RWPE1 (cell line): Measurements from ENCODE around the gene GABRA5.

Experiments
- CTCF ChIA-PET: fragments of 350-600 bp; sonication (Branson Sonifier 250); formaldehyde crosslinking; extraction: SDS; loops from one replicate; lab custom pipeline; 2021; lab: Yijun Ruan, JAX
- POLR2A ChIA-PET: fragments of 400-600 bp; formaldehyde crosslinking; extraction: SDS; loops from one replicate; lab custom pipeline; 2020; ENCODE audit warnings: antibody characterized with exemption; ENCODE audit not compliant: low non-redundant PET; lab: Yijun Ruan, JAX
- DNase-seq: peaks from one replicate; pipeline ENCODE4 v3.0.0; 2012; ENCODE audit warnings: low spot score
- H3K27ac ChIP-seq: fragments of 450-650 bp; 2 replicates; pipeline ENCODE4 v1.5.1; 2017
- TF ChIP-seq, protein P1 (sequence below): fragments of 450-650 bp; conservative IDR thresholded peaks from 2 replicates; pipeline ENCODE4 v1.5.1; 2017; ENCODE audit warnings: low read depth, mild to moderate bottlenecking

GABRA5 gene

GRCh38 chr15:26939398-26939797 is 72.5 kb downstream of the GABRA5 start:
- TF ChIP-seq, protein P1, sequence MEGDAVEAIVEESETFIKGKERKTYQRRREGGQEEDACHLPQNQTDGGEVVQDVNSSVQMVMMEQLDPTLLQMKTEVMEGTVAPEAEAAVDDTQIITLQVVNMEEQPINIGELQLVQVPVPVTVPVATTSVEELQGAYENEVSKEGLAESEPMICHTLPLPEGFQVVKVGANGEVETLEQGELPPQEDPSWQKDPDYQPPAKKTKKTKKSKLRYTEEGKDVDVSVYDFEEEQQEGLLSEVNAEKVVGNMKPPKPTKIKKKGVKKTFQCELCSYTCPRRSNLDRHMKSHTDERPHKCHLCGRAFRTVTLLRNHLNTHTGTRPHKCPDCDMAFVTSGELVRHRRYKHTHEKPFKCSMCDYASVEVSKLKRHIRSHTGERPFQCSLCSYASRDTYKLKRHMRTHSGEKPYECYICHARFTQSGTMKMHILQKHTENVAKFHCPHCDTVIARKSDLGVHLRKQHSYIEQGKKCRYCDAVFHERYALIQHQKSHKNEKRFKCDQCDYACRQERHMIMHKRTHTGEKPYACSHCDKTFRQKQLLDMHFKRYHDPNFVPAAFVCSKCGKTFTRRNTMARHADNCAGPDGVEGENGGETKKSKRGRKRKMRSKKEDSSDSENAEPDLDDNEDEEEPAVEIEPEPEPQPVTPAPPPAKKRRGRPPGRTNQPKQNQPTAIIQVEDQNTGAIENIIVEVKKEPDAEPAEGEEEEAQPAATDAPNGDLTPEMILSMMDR: no peak
- CTCF ChIA-PET: no interaction called here
- no peak for DNase-seq
- no peak overlapping the region for H3K27ac ChIP-seq
- POLR2A ChIA-PET: no interaction called here

DNA sequence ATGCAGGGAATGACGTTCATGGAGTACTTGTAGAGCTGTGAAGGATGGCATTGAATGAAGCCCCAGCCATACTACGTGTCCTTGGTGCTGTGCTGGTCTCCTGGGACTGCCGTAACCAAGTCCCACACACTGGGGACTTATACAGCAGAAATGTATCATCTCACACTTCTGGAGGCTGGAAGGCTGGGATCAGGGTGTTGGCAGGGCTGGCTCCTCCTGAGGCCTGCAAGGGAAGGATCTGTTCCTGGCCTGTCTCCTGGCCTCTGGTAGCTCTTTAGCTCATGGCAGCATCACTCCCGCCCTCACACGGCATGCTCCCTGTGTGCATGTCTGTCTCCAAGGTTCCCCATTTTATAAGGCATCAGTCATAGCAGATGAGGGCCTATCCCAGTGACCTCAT is 74.6 kb downstream of the GABRA5 start:
- H3K27ac ChIP-seq: no peak overlapping the region
- CTCF ChIA-PET: no interaction called here
- DNase-seq: no peak
- POLR2A ChIA-PET: no interaction called here
- TF ChIP-seq, protein P1: no peak

DNA sequence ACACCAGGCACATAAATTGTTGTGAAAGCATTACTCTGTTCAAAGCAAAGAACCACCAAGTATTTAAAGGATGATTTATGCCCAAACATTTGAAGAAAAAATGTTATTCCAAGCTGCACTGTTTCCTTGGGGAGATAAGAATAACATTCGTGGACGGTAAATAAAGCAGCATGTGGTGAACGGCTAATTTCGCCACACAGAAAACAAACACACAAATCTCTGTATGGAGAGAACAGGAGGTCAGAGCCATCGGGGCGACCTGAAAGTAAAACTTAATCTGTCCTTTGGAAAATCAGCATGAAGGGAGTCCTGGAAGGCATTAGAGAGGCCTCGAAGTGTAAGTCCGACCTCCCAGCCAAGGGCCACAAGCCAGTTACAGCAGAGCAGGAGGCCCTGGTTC is 77.0 kb downstream of the GABRA5 start:
- POLR2A ChIA-PET: no interaction called here
- CTCF ChIA-PET: interaction anchor here (0.6 kb wide), 1 partner anchor 1208 kb away, joined by 3 read pairs; no protein-coding TSS in a partner anchor
- TF ChIP-seq, protein P1: no peak
- DNase-seq: no peak
- no peak overlapping the region for H3K27ac ChIP-seq

DNA sequence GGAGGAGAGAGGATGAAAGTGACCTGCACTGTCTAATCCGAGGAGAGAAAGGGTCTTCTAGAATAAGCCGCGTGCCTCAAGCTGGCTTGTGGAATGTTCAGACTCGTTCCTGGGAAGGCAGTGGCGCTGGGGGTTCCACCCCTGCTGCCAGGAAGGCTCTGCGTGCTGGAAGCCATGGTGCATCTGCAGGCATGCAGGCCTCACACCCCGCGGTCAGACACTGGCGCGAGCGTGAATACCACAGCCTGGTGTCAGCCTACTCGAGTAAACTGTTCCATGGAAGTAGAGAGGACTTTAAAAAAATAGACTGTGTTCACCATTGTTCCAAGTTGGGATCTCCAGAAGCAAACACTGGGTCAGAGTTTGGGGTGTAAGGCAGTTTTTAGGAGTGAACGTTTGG is 78.2 kb downstream of the GABRA5 start:
- CTCF ChIA-PET: no interaction called here
- POLR2A ChIA-PET: no interaction called here
- TF ChIP-seq, protein P1: no peak
- DNase-seq: no peak
- no peak overlapping the region for H3K27ac ChIP-seq

GRCh38 chr15:26950001-26950400 is 83.1 kb downstream of the GABRA5 start:
- TF ChIP-seq, protein P1: no peak
- CTCF ChIA-PET: no interaction called here
- DNase-seq: no peak
- POLR2A ChIA-PET: no interaction called here
- H3K27ac ChIP-seq: no peak overlapping the region

DNA sequence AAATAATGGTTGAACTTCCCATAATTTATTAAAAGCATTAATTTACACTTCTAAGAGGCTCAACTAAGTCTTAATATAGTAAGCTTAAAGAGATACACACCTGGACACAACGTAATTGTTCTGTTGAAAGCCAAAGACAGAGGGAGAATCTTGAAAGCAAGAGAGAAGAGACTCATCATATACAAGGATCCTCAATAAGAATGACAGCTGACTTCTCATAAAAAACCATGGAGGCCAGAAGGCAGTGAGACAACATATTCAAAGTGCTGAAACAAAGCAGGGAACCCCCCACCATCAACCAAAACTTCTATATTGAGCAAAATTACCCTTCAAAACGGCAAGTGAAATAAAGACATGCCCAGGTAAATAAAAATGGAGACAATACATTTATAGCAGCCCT is 87.5 kb downstream of the GABRA5 start:
- ChIA-PET CTCF (no interaction called here), POLR2A (no interaction called here)
- TF ChIP-seq, protein P1: no peak
- DNase-seq: no peak
- no peak overlapping the region for H3K27ac ChIP-seq
